K562 (cell line): ENCODE results near the gene LENEP. TPM values are rescaled to one million over a fixed set of nuclear protein-coding genes. Genes with fewer than 3 reads are reported as not detected.

Experiments used
- CBFA2T2 ChIP-seq: fragments of 450-650 bp; conservative IDR thresholded peaks from 2 replicates; pipeline ENCODE4 v1.6.1; 2017; ENCODE audit warnings: mild to moderate bottlenecking
- CBX2 ChIP-seq: fragments of 200-600 bp; sonication (generic); IDR thresholded peaks from one replicate; pipeline ENCODE4 v1.6.1; 2012; ENCODE audit warnings: mild to moderate bottlenecking, low read length, inconsistent platforms; ENCODE audit not compliant: insufficient read depth, poor library complexity, severe bottlenecking
- CEBPB ChIP-seq: fragments of 450-650 bp; IDR thresholded peaks from 2 replicates; pipeline ENCODE4 v1.6.1; 2016; ENCODE audit warnings: missing genetic modification characterization, missing compliant biosample characterization
- FOS ChIP-seq: IDR thresholded peaks from 3 replicates; pipeline ENCODE4 v1.6.1; 2011; ENCODE audit not compliant: insufficient read length; ENCODE audit errors: extremely low read depth
- FOXA1 ChIP-seq: fragments of 450-650 bp; IDR thresholded peaks from 2 replicates; pipeline ENCODE4 v1.6.1; 2016; ENCODE audit warnings: mild to moderate bottlenecking, borderline replicate concordance
- GABPB1 ChIP-seq: sonication (generic); formaldehyde crosslinking; IDR thresholded peaks from 2 replicates; pipeline ENCODE4 v1.8.0; 2022; ENCODE audit warnings: mild to moderate bottlenecking, missing genetic modification reagents
- HDAC1 ChIP-seq, 2 experiments: fragments of 450-650 bp; IDR thresholded peaks; 2 replicates each; pipeline ENCODE4 v1.6.1; 2016 to 2017; ENCODE audit warnings: inconsistent platforms in 1 of 2, mild to moderate bottlenecking in 1 of 2, moderate library complexity in 1 of 2
- MYC ChIP-seq, 2 experiments: fragments of 250-450 bp in 1 of 2; sonication (Bioruptor Pico) in 1 of 2; IDR thresholded peaks; 2 replicates each; pipeline versions ENCODE4 v1.5.1 to v1.6.1; 2012 to 2021; ENCODE audit warnings: low read depth in 2 of 2, borderline replicate concordance in 1 of 2, improper control_type of control experiment in 1 of 2, low read length in 1 of 2, mild to moderate bottlenecking in 1 of 2, moderate library complexity in 1 of 2
- POLR2H ChIP-seq: IDR thresholded peaks from 2 replicates; pipeline ENCODE4 v1.6.1; 2016; ENCODE audit warnings: missing genetic modification characterization, low read depth, mild to moderate bottlenecking, control low read depth, missing compliant biosample characterization, moderate library complexity
- SIRT6 ChIP-seq: IDR thresholded peaks from one replicate; pipeline ENCODE4 v1.6.1; 2012; ENCODE audit warnings: low read depth, mild to moderate bottlenecking, control low read depth, inconsistent platforms, low read length, moderate library complexity
- TFAP4 ChIP-seq: sonication (generic); formaldehyde crosslinking; IDR thresholded peaks from 2 replicates; pipeline ENCODE4 v1.8.0; 2022; ENCODE audit warnings: missing genetic modification reagents, mild to moderate bottlenecking, moderate library complexity, borderline replicate concordance
- ZNF143 ChIP-seq: sonication (generic); formaldehyde crosslinking; IDR thresholded peaks from 2 replicates; pipeline ENCODE4 v1.9.0; 2022; ENCODE audit warnings: mild to moderate bottlenecking, missing genetic modification reagents
- ZNF212 ChIP-seq: fragments of 450-650 bp; formaldehyde crosslinking; IDR thresholded peaks from 2 replicates; pipeline ENCODE4 v1.4.0; 2020; ENCODE audit warnings: mild to moderate bottlenecking
- ZNF282 ChIP-seq: sonication (generic); formaldehyde crosslinking; IDR thresholded peaks from 2 replicates; pipeline ENCODE4 v1.8.1; 2023; ENCODE audit warnings: missing genetic modification reagents
- ZNF584 ChIP-seq: fragments of 200-800 bp; sonication (Bioruptor generic); IDR thresholded peaks from 2 replicates; pipeline ENCODE4 v1.6.1; 2016; ENCODE audit warnings: low read depth, mild to moderate bottlenecking, missing genetic modification characterization, missing compliant biosample characterization
- ZNF655 ChIP-seq: fragments of 250-450 bp; sonication (Bioruptor Pico); IDR thresholded peaks from 2 replicates; pipeline ENCODE4 v1.5.0; 2021
- polyA plus RNA-seq, 8 experiments: library from polyadenylated mRNA; depleted of rRNA in 4 of 8; stranded (reverse) in 5 of 8; unstranded in 3 of 8; fragments of >200 nt; fragmentation: Nextera tagmentation in 2 of 8; fragmentation: Illumina TruSeq in 1 of 8; extraction: Ambion mirVana in 2 of 8; extraction: Trizol in 1 of 8; gene quantifications; 2 replicates each; pipeline versions ENCODE4 v1.2.1 to v1.2.3, GENCODE V29; 2011 to 2014; ENCODE audit warnings: inconsistent platforms in 1 of 8, missing spikeins in 1 of 8
- total RNA-seq, 7 experiments: library from RNA; depleted of rRNA in 6 of 7; stranded (reverse); fragments of >200 nt in 6 of 7; fragmentation: Illumina TruSeq in 2 of 7; extraction: Trizol in 2 of 7; gene quantifications; 2 replicates each; pipeline versions ENCODE4 v1.2.1 to v1.2.3, GENCODE V29; 2011 to 2021; ENCODE audit warnings: low replicate concordance in 1 of 7
- TF ChIP-seq, protein P1 (sequence below): conservative IDR thresholded peaks from 2 replicates; pipeline ENCODE4 v1.6.1; 2011; ENCODE audit warnings: low read depth, mild to moderate bottlenecking, low read length; ENCODE audit not compliant: control insufficient read depth
- TF ChIP-seq, protein P2 (sequence below): fragments of 250-450 bp; sonication (Bioruptor Pico); IDR thresholded peaks from 2 replicates; pipeline ENCODE4 v1.8.0; 2021; ENCODE audit warnings: moderate library complexity, mild to moderate bottlenecking, inconsistent platforms
- TF ChIP-seq, protein P3 (sequence below), 2 experiments: fragments of 450-650 bp in 1 of 2; sonication (generic) in 1 of 2; formaldehyde crosslinking; conservative IDR thresholded peaks; 2 replicates each; pipeline versions ENCODE4 v1.4.0 to v1.8.1; 2020 to 2022; ENCODE audit warnings: mild to moderate bottlenecking in 1 of 2, missing genetic modification reagents in 1 of 2

LENEP gene
- total and polyA plus RNA-seq, 9 of the 15 experiments (the other 6 are each of a cell fraction or from before 2014, with no cell fraction given) = 0.23 to 0.87 (median 0.67) TPM; not detected in 5

GRCh38 chr1:154999571-155000410 lies 6.4 kb downstream of the LENEP start (continued):
- TF ChIP-seq TFAP4 (CRISPR knock-in tag) = 0 out of 2 replicates have a peak, but pooled peaks have one; percentile 9
- peak; percentile 96 for TF ChIP-seq MYC (IDR thresholded peaks at IDR 0.05; ENCODE audit: low read depth, low read length)
- peak; percentile 84 for TF ChIP-seq MYC (CRISPR knock-in tag; IDR thresholded peaks at IDR 0.05; ENCODE audit: borderline replicate concordance, low read depth)
- TF ChIP-seq ZNF655 (CRISPR knock-in tag) = no peak
- peak; percentile 5; the same call in 1 of the 2 replicates for TF ChIP-seq GABPB1 (CRISPR knock-in tag)
- no peak for TF ChIP-seq CBX2
- no peak; the same call in 1 of the 2 replicates for TF ChIP-seq POLR2H (tag)
- TF ChIP-seq ZNF212 = no peak
- TF ChIP-seq, protein P1, sequence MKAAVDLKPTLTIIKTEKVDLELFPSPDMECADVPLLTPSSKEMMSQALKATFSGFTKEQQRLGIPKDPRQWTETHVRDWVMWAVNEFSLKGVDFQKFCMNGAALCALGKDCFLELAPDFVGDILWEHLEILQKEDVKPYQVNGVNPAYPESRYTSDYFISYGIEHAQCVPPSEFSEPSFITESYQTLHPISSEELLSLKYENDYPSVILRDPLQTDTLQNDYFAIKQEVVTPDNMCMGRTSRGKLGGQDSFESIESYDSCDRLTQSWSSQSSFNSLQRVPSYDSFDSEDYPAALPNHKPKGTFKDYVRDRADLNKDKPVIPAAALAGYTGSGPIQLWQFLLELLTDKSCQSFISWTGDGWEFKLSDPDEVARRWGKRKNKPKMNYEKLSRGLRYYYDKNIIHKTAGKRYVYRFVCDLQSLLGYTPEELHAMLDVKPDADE = no peak
- TF ChIP-seq CEBPB = no peak
- TF ChIP-seq CBFA2T2 = no peak
- TF ChIP-seq FOXA1 = no peak
- TF ChIP-seq ZNF282 (CRISPR knock-in tag) = no peak
- no peak for TF ChIP-seq FOS
- TF ChIP-seq, protein P2, sequence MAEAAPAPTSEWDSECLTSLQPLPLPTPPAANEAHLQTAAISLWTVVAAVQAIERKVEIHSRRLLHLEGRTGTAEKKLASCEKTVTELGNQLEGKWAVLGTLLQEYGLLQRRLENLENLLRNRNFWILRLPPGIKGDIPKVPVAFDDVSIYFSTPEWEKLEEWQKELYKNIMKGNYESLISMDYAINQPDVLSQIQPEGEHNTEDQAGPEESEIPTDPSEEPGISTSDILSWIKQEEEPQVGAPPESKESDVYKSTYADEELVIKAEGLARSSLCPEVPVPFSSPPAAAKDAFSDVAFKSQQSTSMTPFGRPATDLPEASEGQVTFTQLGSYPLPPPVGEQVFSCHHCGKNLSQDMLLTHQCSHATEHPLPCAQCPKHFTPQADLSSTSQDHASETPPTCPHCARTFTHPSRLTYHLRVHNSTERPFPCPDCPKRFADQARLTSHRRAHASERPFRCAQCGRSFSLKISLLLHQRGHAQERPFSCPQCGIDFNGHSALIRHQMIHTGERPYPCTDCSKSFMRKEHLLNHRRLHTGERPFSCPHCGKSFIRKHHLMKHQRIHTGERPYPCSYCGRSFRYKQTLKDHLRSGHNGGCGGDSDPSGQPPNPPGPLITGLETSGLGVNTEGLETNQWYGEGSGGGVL (CRISPR knock-in tag) = no peak
- no peak for TF ChIP-seq SIRT6
- TF ChIP-seq ZNF584 (CRISPR knock-in tag) = no peak; the same call in 1 of the 2 replicates
- TF ChIP-seq HDAC1 (IDR thresholded peaks at IDR 0.05) = 0 out of 4 replicates have a peak, but pooled peaks of 1 of the 2 experiments have one; percentile 39
- TF ChIP-seq, protein P3, sequence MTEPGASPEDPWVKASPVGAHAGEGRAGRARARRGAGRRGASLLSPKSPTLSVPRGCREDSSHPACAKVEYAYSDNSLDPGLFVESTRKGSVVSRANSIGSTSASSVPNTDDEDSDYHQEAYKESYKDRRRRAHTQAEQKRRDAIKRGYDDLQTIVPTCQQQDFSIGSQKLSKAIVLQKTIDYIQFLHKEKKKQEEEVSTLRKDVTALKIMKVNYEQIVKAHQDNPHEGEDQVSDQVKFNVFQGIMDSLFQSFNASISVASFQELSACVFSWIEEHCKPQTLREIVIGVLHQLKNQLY (CRISPR knock-in tag; conservative IDR thresholded peaks at IDR 0.05) = no peak
- no peak for TF ChIP-seq ZNF143 (CRISPR knock-in tag)
